Measurements from ENCODE around the gene SYT9. TPM values are rescaled to one million over a fixed set of nuclear protein-coding genes. Genes with fewer than 3 reads are reported as not detected.

SYT9 gene
- total and polyA plus RNA-seq, 2 of the 4 experiments (the other 2 are of a cell fraction), result not detected

GRCh38 chr11:7319501-7319900, 67.8 kb downstream of the SYT9 start:
- no peak overlapping the region for H3K56ac ChIP-seq (ENCODE audit: extremely low read depth, insufficient read depth, low read length)
- BruUV-seq (replicated peaks), result no TSS peak
- H3K18ac ChIP-seq (ENCODE audit: low read depth, low read length), result no peak overlapping the region
- no peak overlapping the region for H3K4ac ChIP-seq (ENCODE audit: low read depth, low read length)
- H3K4me2 ChIP-seq (ENCODE audit: low read depth, low read length), result no peak overlapping the region
- no CpG with 5 or more reads among the region's 2 CpGs for WGBS, 2 experiments (ENCODE audit: extremely low coverage in 2 of 2, insufficient read length in 1 of 2)
- H3K4me1 ChIP-seq (ENCODE audit: control insufficient read depth, insufficient read depth, low read length), result no peaks in the 10 kb centered on the region
- H4K91ac ChIP-seq (ENCODE audit: insufficient read depth, low read depth, low read length), result no peak overlapping the region
- in situ Hi-C loops (cut with MboI; ENCODE audit: low sequenced_read_pairs) (no loop called here), intact Hi-C loops (cut with micrococcal nuclease) (no loop called here), dilution Hi-C loops (cut with HindIII; ENCODE audit: low sequenced_read_pairs, unreplicated experiment) (no loop called here)
- ChIA-PET CTCF (no interaction called here), POLR2A (ENCODE audit: unreplicated experiment) (no interaction called here)
- no peak overlapping the region for H2AFZ ChIP-seq (replicated peaks; ENCODE audit: low read length, poor library complexity)
- H3K27ac ChIP-seq (ENCODE audit: insufficient read depth, low read length), result no peak overlapping the region
- no peaks in the 10 kb centered on the region for H4K20me1 ChIP-seq (ENCODE audit: insufficient read depth, low read length)
- H4K5ac ChIP-seq (ENCODE audit: low read depth, low read length), result no peak overlapping the region
- H3K23ac ChIP-seq (ENCODE audit: low read depth, low read length), result no peak overlapping the region
- no peak overlapping the region for H2BK120ac ChIP-seq (ENCODE audit: low read depth, low read length)
- no peaks in the 10 kb centered on the region for H3K9me3 ChIP-seq (ENCODE audit: control insufficient read depth, insufficient read depth, low read length)
- no peaks in the 10 kb centered on the region for H3K9me1 ChIP-seq (ENCODE audit: insufficient read depth, low read length)
- no peaks in the 10 kb centered on the region for H3K79me1 ChIP-seq (ENCODE audit: low read depth in 1 of 2, low read length in 2 of 2)
- no peaks in the 10 kb centered on the region for H3K36me3 ChIP-seq (ENCODE audit: control insufficient read depth, insufficient read depth, low read length)
- DNase-seq, result no peak
- no peak overlapping the region for H2BK20ac ChIP-seq (ENCODE audit: low read depth, low read length)
- H3K4me3 ChIP-seq (ENCODE audit: insufficient read depth, low read depth, low read length), result no peak overlapping the region
- no peak overlapping the region for H2BK5ac ChIP-seq (ENCODE audit: low read depth, low read length, poor library complexity, severe bottlenecking)
- no peak overlapping the region for H3K9ac ChIP-seq (ENCODE audit: low read depth, low read length)
- H2AK5ac ChIP-seq (ENCODE audit: low read depth, low read length), result no peak overlapping the region
- H3K14ac ChIP-seq (replicated peaks; ENCODE audit: low read depth, low read length), result no peak overlapping the region
- ATAC-seq (ENCODE audit: low read depth), result no peak
- H4K8ac ChIP-seq (ENCODE audit: low read depth in 2 of 2, low read length in 2 of 2), result no peak overlapping the region
- H3K27me3 ChIP-seq (ENCODE audit: control insufficient read depth, insufficient read depth, low read length), result no peaks in the 10 kb centered on the region
- no peak overlapping the region for H2AK9ac ChIP-seq (replicated peaks; ENCODE audit: low read depth, low read length, poor library complexity)
- no peak for TF ChIP-seq ELK1 (IDR thresholded peaks at IDR 0.05; ENCODE audit: borderline replicate concordance, low read depth, low read length)
- TF ChIP-seq MAFK (IDR thresholded peaks at IDR 0.05; ENCODE audit: low read depth, low read length), result no peak
- no peak for TF ChIP-seq RFX5 (IDR thresholded peaks at IDR 0.05; ENCODE audit: low read depth, low read length)
- no peak for TF ChIP-seq CTCF (conservative IDR thresholded peaks at IDR 0.05; ENCODE audit: low read depth, low read length)
- TF ChIP-seq SMC3 (IDR thresholded peaks at IDR 0.05; ENCODE audit: low read depth, low read length), result no peak
- TF ChIP-seq CEBPB (IDR thresholded peaks at IDR 0.05; ENCODE audit: low read depth, low read length), result no peak
- no peak for TF ChIP-seq NFE2L2 (IDR thresholded peaks at IDR 0.05; ENCODE audit: low read depth, low read length)
- TF ChIP-seq POLR2A (IDR thresholded peaks at IDR 0.05; ENCODE audit: low read depth, low read length), result no peak
- TF ChIP-seq USF2 (IDR thresholded peaks at IDR 0.05; ENCODE audit: low read depth, low read length), result no peak
- TF ChIP-seq FOS (IDR thresholded peaks at IDR 0.05; ENCODE audit: low read depth, low read length), result no peak
- no peak for TF ChIP-seq MXI1 (IDR thresholded peaks at IDR 0.05; ENCODE audit: borderline replicate concordance, low read depth, low read length)
- TF ChIP-seq RAD21 (IDR thresholded peaks at IDR 0.05; ENCODE audit: low read length), result no peak
- no peak for TF ChIP-seq MAZ (IDR thresholded peaks at IDR 0.05; ENCODE audit: borderline replicate concordance, low read depth, low read length)
- TF ChIP-seq RCOR1 (IDR thresholded peaks at IDR 0.05; ENCODE audit: insufficient replicate concordance, low read length), result no peak
- TF ChIP-seq BHLHE40 (IDR thresholded peaks at IDR 0.05; ENCODE audit: low read depth, low read length), result no peak
- TF ChIP-seq CHD1 (IDR thresholded peaks at IDR 0.05; ENCODE audit: low read depth, low read length), result no peak
- no peak overlapping the region for H2BK15ac ChIP-seq (ENCODE audit: low read depth, low read length)
